HG03135 (cell line): Measurements from ENCODE around the gene USE1.
"Not testable (repeated sequence)": the region's sequence is repeated elsewhere in the genome, so short reads cannot be mapped to it uniquely, and the experiment has no call there.

Experiments used
- ATAC-seq: cut with Tn5 transposase; IDR thresholded peaks from one replicate; pipeline ENCODE4 v1.9.1; 2021; ENCODE audit warnings: mild to moderate bottlenecking, moderate library complexity; ENCODE audit not compliant: unreplicated experiment

USE1 gene

GRCh38 chr19:17215127-17215971, at the start of gene USE1:
USE1 (plus strand) TSS chr19:17215357; CDS start chr19:17215406, 49 bp downstream.
- ATAC-seq: peak; percentile 82

- no peak for ATAC-seq
Observed at GRCh38 chr19:17165715-17166114, 49.4 kb upstream of the USE1 start.

- no peak for ATAC-seq
Observed at GRCh38 chr19:17170538-17171297, 44.4 kb upstream of the USE1 start.

GRCh38 chr19:17171874-17172273, 43.3 kb upstream of the USE1 start:
- no peak for ATAC-seq

- ATAC-seq: no peak
Observed at GRCh38 chr19:17172624-17173345, 42.4 kb upstream of the USE1 start.

GRCh38 chr19:17178291-17178690, 36.9 kb upstream of the USE1 start:
- ATAC-seq: no peak

- ATAC-seq: no peak
Observed at GRCh38 chr19:17180997-17181702, 34.0 kb upstream of the USE1 start.

- no peak for ATAC-seq
Observed at GRCh38 chr19:17183271-17183761, 31.8 kb upstream of the USE1 start.

- ATAC-seq: no peak
Observed at GRCh38 chr19:17183858-17184321, 31.3 kb upstream of the USE1 start.

- ATAC-seq: no peak
Observed at GRCh38 chr19:17184371-17184841, 30.8 kb upstream of the USE1 start.

GRCh38 chr19:17185590-17185989, 29.6 kb upstream of the USE1 start:
- ATAC-seq: no peak

GRCh38 chr19:17191736-17192135, 23.4 kb upstream of the USE1 start:
- ATAC-seq: not testable (repeated sequence)

- no peak for ATAC-seq
Observed at GRCh38 chr19:17192751-17193150, 22.4 kb upstream of the USE1 start.

- no peak for ATAC-seq
Observed at GRCh38 chr19:17194608-17195007, 20.5 kb upstream of the USE1 start.

- no peak for ATAC-seq
Observed at GRCh38 chr19:17195106-17195505, 20.1 kb upstream of the USE1 start.

GRCh38 chr19:17196610-17197009, 18.5 kb upstream of the USE1 start:
- no peak for ATAC-seq

- ATAC-seq: no peak
Observed at GRCh38 chr19:17197666-17198065, 17.5 kb upstream of the USE1 start.

GRCh38 chr19:17200408-17201079, 14.6 kb upstream of the USE1 start:
- ATAC-seq: no peak

GRCh38 chr19:17202249-17202648, 12.9 kb upstream of the USE1 start:
- no peak for ATAC-seq

GRCh38 chr19:17202713-17203112, 12.4 kb upstream of the USE1 start:
- ATAC-seq: no peak
